D721Med (cell line): ENCODE data around the gene ZNF778.

ENCODE experiments used
- DNase-seq: peaks from one replicate; pipeline ENCODE4 v3.0.0; 2011; ENCODE audit warnings: low spot score; ENCODE audit not compliant: insufficient read length
- FAIRE-seq: peaks from 2 replicates; lab custom pipeline; 2011; peaks lifted over from hg19 to GRCh38; lab: Jason Lieb, UNC
- CTCF ChIP-seq: IDR thresholded peaks from 2 replicates; pipeline ENCODE4 v1.5.1; 2012; ENCODE audit warnings: mild to moderate bottlenecking, control low read depth; ENCODE audit not compliant: insufficient read depth; ENCODE audit errors: missing control alignments

The ZNF778 gene

GRCh38 chr16:89193576-89194293 is 23.8 kb upstream of the ZNF778 start:
- DNase-seq (no peak), FAIRE-seq (no peak)
- TF ChIP-seq CTCF = no peak

GRCh38 chr16:89194340-89195311 is 22.9 kb upstream of the ZNF778 start:
- FAIRE-seq (no peak), DNase-seq (peak; percentile 0)
- TF ChIP-seq CTCF = no peak

- DNase-seq = no peak
- no peak for TF ChIP-seq CTCF
- no peak for FAIRE-seq
Measured at GRCh38 chr16:89195521-89196171, 21.9 kb upstream of the ZNF778 start.

- DNase-seq (no peak), FAIRE-seq (no peak)
- no peak for TF ChIP-seq CTCF
Measured at GRCh38 chr16:89197033-89197632, 20.4 kb upstream of the ZNF778 start.

- TF ChIP-seq CTCF = no peak
- FAIRE-seq = no peak
- no peak for DNase-seq
Measured at GRCh38 chr16:89197633-89198416, 19.7 kb upstream of the ZNF778 start.
